Stimulated activated CD8-positive, alpha-beta memory T cell treated with anti-CD3 and anti-CD28 coated beads, Interleukin-4, amount 100 ng/mL, for 48 hours (primary cell): Measurements from ENCODE around the gene UBE2R2.
A peak's percentile ranks its signal among the peaks of the same experiment; 100 is the strongest.
"Not testable (repeated sequence)": the region's sequence is repeated elsewhere in the genome, so short reads cannot be mapped to it uniquely, and the experiment has no call there.

Source experiments
- DNase-seq: peaks from one replicate; pipeline ENCODE4 v3.0.0-alpha.2; 2020

Gene UBE2R2

DNA sequence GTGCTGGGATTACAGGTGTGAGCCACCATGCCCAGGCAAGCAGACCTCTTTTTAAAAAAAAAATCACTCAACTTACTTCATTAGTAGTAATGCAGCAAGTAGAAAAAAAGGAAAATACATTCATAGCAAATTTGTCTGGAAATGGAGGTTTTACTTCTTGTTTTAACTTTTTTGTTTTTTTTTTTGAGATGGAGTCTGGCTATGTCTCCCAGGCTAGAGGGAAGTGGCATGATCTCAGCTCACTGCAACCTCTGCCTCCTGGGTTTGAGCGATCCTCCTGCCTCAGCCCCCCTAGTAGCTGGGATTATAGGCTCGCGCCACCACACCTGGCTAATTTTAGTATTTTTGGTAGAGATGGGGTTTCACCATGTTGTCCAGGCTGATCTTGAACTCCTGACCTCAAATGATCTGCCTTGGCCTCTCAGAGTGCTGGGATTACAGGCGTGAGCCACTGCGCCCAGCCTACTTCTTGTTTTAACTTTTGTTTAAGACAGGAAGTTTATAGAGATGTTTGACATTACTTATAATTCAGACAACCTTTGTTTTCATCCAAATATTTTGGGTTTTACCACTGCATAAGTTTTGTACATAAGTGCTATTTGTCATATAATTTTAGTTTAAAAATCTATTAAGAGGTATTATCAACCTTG lies 26.5 kb downstream of the UBE2R2 start:
- no peak for DNase-seq

- no peak for DNase-seq
Measured at GRCh38 chr9:33846231-33846630, 29.3 kb downstream of the UBE2R2 start.

DNA sequence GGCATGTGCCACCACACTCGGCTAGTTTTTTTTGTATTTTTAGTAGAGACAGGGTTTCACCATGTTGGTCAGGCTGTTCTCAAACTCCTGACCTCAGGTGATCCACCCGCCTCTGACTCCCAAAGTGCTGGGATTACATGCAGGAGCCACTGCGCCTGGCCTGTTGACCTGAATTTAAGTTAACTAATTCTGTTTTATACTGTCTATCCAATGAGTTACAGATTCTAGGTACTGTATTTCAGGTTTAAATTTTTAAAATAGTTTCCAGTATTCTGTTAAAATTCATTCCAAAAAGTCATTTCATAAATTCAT lies 30.9 kb downstream of the UBE2R2 start:
- not testable (repeated sequence) for DNase-seq

DNA sequence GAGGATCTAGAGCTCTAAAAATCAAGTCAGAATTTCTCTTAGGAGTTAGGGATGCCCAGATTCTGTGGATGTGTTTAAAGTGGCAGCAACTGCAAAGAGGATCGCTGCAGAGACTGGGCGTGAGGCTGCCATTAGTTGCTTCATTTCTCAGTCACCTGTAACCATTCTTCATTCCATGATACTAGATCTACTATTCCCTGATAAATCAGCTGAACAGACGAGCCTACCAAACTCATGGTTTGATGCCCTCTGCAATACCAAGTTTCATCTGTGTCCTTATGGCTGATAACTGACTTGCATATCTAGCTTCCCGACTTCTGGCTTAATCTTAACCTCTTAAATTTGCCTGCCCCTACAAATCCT lies 33.3 kb downstream of the UBE2R2 start:
- DNase-seq: no peak

- DNase-seq: no peak
Measured at GRCh38 chr9:33850677-33851076, 33.7 kb downstream of the UBE2R2 start.

GRCh38 chr9:33851301-33851700 lies 34.3 kb downstream of the UBE2R2 start:
- DNase-seq: no peak

- DNase-seq: peak; percentile 48
Measured at GRCh38 chr9:33852216-33852826, 35.4 kb downstream of the UBE2R2 start.

GRCh38 chr9:33856247-33856646 lies 39.3 kb downstream of the UBE2R2 start:
- DNase-seq: no peak

- DNase-seq: no peak
Measured at GRCh38 chr9:33858423-33858822, 41.5 kb downstream of the UBE2R2 start.

GRCh38 chr9:33860200-33860871 lies 43.4 kb downstream of the UBE2R2 start:
- DNase-seq: no peak

- DNase-seq: no peak
Measured at GRCh38 chr9:33861917-33862453, 45.0 kb downstream of the UBE2R2 start.

DNA sequence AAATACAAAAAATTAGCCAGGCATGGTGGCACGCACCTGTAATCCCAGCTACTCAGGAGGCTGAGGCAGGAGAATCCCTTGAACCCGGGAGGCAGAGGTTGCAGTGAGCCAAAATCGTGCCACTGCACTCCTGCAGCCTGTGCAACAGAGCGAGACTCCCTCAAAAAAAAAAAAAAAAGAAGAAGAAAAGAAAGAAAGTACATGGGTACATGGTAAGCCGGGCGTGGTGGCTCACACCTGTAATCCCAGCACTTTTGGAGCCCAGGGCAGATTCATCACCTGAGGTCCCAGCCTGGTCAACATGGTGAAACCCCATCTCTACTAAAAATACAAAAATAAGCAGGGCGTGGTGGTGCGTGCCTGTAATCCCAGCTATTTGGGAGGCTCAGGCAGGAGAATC lies 46.1 kb downstream of the UBE2R2 start:
- DNase-seq: not testable (repeated sequence)

DNA sequence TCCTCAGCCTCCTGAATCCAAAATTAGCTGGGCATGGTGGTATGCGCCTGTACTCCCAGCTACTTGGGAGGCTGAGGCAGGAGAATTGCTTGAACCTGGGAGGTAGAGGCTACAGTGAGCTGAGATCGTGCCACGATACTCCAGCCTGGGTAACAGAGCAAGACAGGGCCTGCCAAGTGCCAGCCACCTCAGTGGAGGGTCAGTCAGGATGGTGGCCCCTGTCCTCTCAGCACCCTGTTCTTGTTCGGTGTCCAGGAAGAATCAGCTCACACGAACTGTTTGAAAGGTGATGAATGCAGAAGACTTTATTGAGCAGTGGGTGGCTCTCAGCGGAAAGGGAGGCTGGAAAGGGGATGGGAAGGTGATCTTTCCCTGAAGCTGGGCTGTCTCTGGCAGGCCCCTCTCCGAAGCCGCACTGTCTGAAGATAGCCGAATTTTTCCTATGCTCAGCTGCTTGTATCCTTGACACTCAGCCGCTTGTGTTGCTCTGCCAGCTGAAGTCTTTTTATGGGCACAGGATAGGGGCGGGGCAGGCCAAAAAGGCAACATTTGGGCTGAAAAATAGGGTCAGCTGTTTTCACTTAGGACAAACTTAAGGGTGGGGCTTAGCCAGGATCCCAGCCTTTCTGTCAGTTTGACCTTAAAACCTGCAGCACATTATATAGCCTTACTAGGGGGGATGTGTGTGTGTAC lies 50.9 kb downstream of the UBE2R2 start:
- no peak for DNase-seq

GRCh38 chr9:33868440-33868973 lies 51.5 kb downstream of the UBE2R2 start:
- DNase-seq: no peak

GRCh38 chr9:33869243-33869642 lies 52.3 kb downstream of the UBE2R2 start:
- DNase-seq: not testable (repeated sequence)

GRCh38 chr9:33877727-33878489 lies 60.9 kb downstream of the UBE2R2 start:
- no peak for DNase-seq

DNA sequence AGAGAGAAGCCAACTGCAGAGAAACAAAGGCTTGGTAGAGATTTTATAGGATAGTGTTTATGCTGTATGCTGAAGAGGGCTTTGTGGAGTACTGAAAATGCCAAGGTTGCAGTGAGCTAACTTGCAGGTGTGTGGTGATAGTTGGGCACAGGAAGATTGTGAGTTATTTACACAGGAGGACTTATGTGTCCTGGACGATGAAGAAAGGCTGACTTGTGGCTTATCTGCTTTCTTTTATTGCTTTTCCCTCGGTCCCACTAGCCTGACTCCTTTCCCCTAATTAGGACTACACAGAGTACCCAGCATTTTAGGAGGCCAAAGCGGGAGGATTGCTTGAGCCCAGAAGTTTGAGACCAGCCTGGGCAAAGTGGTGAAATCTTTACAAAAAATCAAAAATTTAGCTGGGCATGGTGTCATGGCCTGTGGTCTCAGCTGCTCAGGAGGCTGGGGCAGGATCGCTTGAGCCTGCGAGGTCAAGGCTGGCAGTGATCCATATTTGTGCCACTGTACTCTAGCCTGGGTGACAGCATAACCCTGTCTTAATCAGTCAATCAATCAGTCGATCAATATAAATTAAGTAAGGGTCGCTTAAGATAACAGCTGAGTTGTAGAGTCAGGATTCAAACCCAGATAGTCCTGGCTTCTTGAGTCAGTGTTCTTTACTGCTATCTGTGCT lies 61.9 kb downstream of the UBE2R2 start:
- no peak for DNase-seq

DNA sequence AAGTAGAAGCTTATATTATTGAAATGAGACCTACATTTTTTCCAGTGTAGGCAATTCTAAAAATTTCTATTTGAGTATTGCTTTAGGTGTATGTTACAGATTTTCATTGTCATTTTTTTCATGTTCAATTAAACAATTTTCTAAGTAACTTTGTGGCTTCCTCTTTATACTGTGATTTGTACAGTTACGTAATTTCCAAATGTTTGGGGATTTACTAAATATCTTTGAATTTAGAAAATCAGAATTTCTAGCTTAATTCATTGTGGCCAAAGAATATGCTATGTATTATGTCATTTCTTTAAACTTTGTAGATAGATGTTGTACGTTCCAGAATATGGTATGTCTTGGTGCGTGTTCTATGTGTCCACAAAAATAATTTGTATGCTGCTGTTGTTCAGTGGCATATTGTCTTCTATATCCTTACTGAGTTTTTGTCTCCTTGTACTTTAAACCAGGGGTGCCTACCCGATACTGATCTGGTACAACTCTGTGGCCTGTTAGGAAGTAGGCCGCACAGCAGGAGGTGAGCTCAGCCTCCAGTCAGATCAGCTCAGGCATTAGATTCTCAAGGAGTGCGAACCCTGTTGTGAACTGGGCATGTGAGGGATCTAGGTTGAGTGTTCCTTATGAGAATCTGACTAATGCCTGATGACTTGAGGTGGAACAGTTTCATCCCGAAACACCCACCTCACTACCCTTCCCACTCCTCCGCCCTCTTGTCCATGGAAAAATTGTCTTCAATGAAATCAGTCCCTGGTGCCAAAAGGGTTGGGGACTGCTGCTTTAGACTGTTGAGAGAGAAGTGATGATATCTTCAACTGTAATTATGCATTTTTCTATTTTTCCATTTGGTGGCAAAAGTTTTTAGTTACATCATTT lies 63.5 kb downstream of the UBE2R2 start:
- no peak for DNase-seq

- DNase-seq: no peak
Measured at GRCh38 chr9:33881635-33882034, 64.7 kb downstream of the UBE2R2 start.

GRCh38 chr9:33884856-33885701 lies 68.1 kb downstream of the UBE2R2 start:
- no peak for DNase-seq
